Muscle layer of duodenum (tissue), 2 donors: Measurements from ENCODE around the gene KMT2E.
"Not testable (repeated sequence)": the region's sequence is repeated elsewhere in the genome, so short reads cannot be mapped to it uniquely, and the experiment has no call there.

Experiments
- H3K27ac ChIP-seq: one replicate; pipeline ENCODE4 v1.7.0; 2013; ENCODE audit warnings: mild to moderate bottlenecking, low read length
- H3K27me3 ChIP-seq: one replicate; pipeline ENCODE4 v1.7.0; 2013; ENCODE audit warnings: low read depth, mild to moderate bottlenecking, control low read depth, low read length
- H3K36me3 ChIP-seq, 2 donors: one replicate each; pipeline ENCODE4 v1.7.0; 2013; ENCODE audit warnings: low read length in 2 of 2, control low read depth in 1 of 2, mild to moderate bottlenecking in 1 of 2; ENCODE audit not compliant: insufficient read depth in 2 of 2, control insufficient read depth in 1 of 2
- H3K4me1 ChIP-seq, 2 donors: one replicate each; pipeline ENCODE4 v1.7.0; 2013; ENCODE audit warnings: low read length in 2 of 2, mild to moderate bottlenecking in 2 of 2, control low read depth in 1 of 2, moderate library complexity in 1 of 2; ENCODE audit not compliant: insufficient read depth in 2 of 2, control insufficient read depth in 1 of 2
- H3K4me3 ChIP-seq, 2 donors: one replicate each; pipeline ENCODE4 v1.7.0; 2013; ENCODE audit warnings: low read length in 2 of 2, low read depth in 1 of 2, mild to moderate bottlenecking in 1 of 2
- H3K9me3 ChIP-seq, 2 donors: one replicate each; pipeline ENCODE4 v1.7.0; 2013; ENCODE audit warnings: low read length in 2 of 2, control low read depth in 1 of 2, mild to moderate bottlenecking in 1 of 2; ENCODE audit not compliant: control insufficient read depth in 1 of 2
- donor health status: healthy.

Gene KMT2E

GRCh38 chr7:105032553-105033214 is 18.7 kb downstream of the KMT2E start:
- H3K4me1 ChIP-seq = peaks cover 0 to 26% of the 10 kb centered on the region in 2 donors

GRCh38 chr7:105035349-105035748 is 21.3 kb downstream of the KMT2E start:
- Histone ChIP-seq H3K4me3 (no peak overlapping the region), H3K36me3 (no peaks in the 10 kb centered on the region), H3K4me1 (peaks cover 0 to 36% of the 10 kb centered on the region in 2 donors), H3K27ac (no peak overlapping the region), H3K27me3 (no peaks in the 10 kb centered on the region), H3K9me3 (no peaks in the 10 kb centered on the region)

More at GRCh38 chr7:105032553-105033214, 18.7 kb downstream of the KMT2E start:
- H3K9me3 ChIP-seq = no peaks in the 10 kb centered on the region
- no peak overlapping the region for H3K4me3 ChIP-seq
- H3K27ac ChIP-seq = no peak overlapping the region
- no peaks in the 10 kb centered on the region for H3K36me3 ChIP-seq
- H3K27me3 ChIP-seq = no peaks in the 10 kb centered on the region

GRCh38 chr7:105036217-105037168 is 22.5 kb downstream of the KMT2E start:
- Histone ChIP-seq H3K27me3 (no peaks in the 10 kb centered on the region), H3K9me3 (no peaks in the 10 kb centered on the region), H3K27ac (no peak overlapping the region), H3K36me3 (peaks cover 0 to 4% of the 10 kb centered on the region in 2 donors), H3K4me3 (no peak overlapping the region), H3K4me1 (peaks cover 0 to 37% of the 10 kb centered on the region in 2 donors)

- Histone ChIP-seq H3K27me3 (no peaks in the 10 kb centered on the region), H3K9me3 (no peaks in the 10 kb centered on the region), H3K27ac (no peak overlapping the region), H3K4me1 (peaks cover 0 to 37% of the 10 kb centered on the region in 2 donors), H3K4me3 (no peak overlapping the region), H3K36me3 (peaks cover 0 to 8% of the 10 kb centered on the region in 2 donors)
These were observed 23.3 kb downstream of the KMT2E start for GRCh38 chr7:105037319-105037718.

- peaks cover 22 to 35% of the 10 kb centered on the region in 2 donors for H3K36me3 ChIP-seq
- no peaks in the 10 kb centered on the region for H3K9me3 ChIP-seq
- H3K4me1 ChIP-seq = peaks cover 0 to 44% of the 10 kb centered on the region in 2 donors
- H3K27ac ChIP-seq = no peak overlapping the region
- no peaks in the 10 kb centered on the region for H3K27me3 ChIP-seq
- H3K4me3 ChIP-seq = no peak overlapping the region
These were observed 30.6 kb downstream of the KMT2E start for GRCh38 chr7:105044449-105045070.

GRCh38 chr7:105046414-105046813 is 32.4 kb downstream of the KMT2E start:
- Histone ChIP-seq H3K27ac (no peak overlapping the region), H3K4me1 (peaks cover 0 to 29% of the 10 kb centered on the region in 2 donors), H3K9me3 (no peaks in the 10 kb centered on the region), H3K27me3 (no peaks in the 10 kb centered on the region), H3K36me3 (peaks cover 22 to 32% of the 10 kb centered on the region in 2 donors), H3K4me3 (no peak overlapping the region)

- no peaks in the 10 kb centered on the region for H3K27me3 ChIP-seq
- H3K27ac ChIP-seq = no peak overlapping the region
- H3K4me3 ChIP-seq = no peak overlapping the region
- no peaks in the 10 kb centered on the region for H3K9me3 ChIP-seq
- peaks cover 0 to 29% of the 10 kb centered on the region in 2 donors for H3K4me1 ChIP-seq
- peaks cover 19 to 30% of the 10 kb centered on the region in 2 donors for H3K36me3 ChIP-seq
These were observed 33.9 kb downstream of the KMT2E start for GRCh38 chr7:105047932-105048331.

- Histone ChIP-seq H3K4me3 (no peak overlapping the region), H3K4me1 (peaks cover 0 to 33% of the 10 kb centered on the region in 2 donors), H3K27me3 (no peaks in the 10 kb centered on the region), H3K9me3 (no peaks in the 10 kb centered on the region), H3K36me3 (peaks cover 7 to 13% of the 10 kb centered on the region in 2 donors), H3K27ac (no peak overlapping the region)
These were observed 36.5 kb downstream of the KMT2E start for GRCh38 chr7:105050493-105050892.

- H3K27ac ChIP-seq, H3K9me3 ChIP-seq, H3K27me3 ChIP-seq, H3K4me3 ChIP-seq: not testable (repeated sequence)
- H3K36me3 ChIP-seq = peaks cover 3 to 13% of the 10 kb centered on the region in 2 donors
- peaks cover 0 to 37% of the 10 kb centered on the region in 2 donors for H3K4me1 ChIP-seq
These were observed 36.9 kb downstream of the KMT2E start for GRCh38 chr7:105050899-105051298.

GRCh38 chr7:105055084-105055483 is 41.1 kb downstream of the KMT2E start:
- Histone ChIP-seq H3K27ac (no peak overlapping the region), H3K36me3 (peaks cover 2 to 5% of the 10 kb centered on the region in 2 donors), H3K4me1 (peaks cover 6 to 33% of the 10 kb centered on the region in 2 donors), H3K27me3 (no peaks in the 10 kb centered on the region), H3K9me3 (no peaks in the 10 kb centered on the region), H3K4me3 (no peak overlapping the region)

- Histone ChIP-seq H3K27ac (no peak overlapping the region), H3K27me3 (no peaks in the 10 kb centered on the region), H3K4me1 (peaks cover 6 to 37% of the 10 kb centered on the region in 2 donors)
These were observed 41.6 kb downstream of the KMT2E start for GRCh38 chr7:105055621-105056020.

More at GRCh38 chr7:105055621-105056020, 41.6 kb downstream of the KMT2E start:
- Histone ChIP-seq H3K9me3 (no peaks in the 10 kb centered on the region), H3K36me3 (peaks cover 2 to 5% of the 10 kb centered on the region in 2 donors), H3K4me3 (no peak overlapping the region)
